Fibroblast of the conjunctiva (primary cell): Measurements from ENCODE around the gene PACS1.

Source experiments
- DNase-seq: peaks from one replicate; pipeline ENCODE4 v3.0.0-alpha.2; 2010; ENCODE audit warnings: low read depth

The PACS1 gene

GRCh38 chr11:66050581-66051231 is 19.4 kb upstream of the PACS1 start:
- no peak for DNase-seq

GRCh38 chr11:66051371-66051765 is 18.7 kb upstream of the PACS1 start:
- DNase-seq, result no peak

GRCh38 chr11:66051766-66052663 is 18.1 kb upstream of the PACS1 start, which contains the start of gene SF3B2:
TSS of gene SF3B2 (plus strand) at chr11:66052364. CDS start at chr11:66052385, 21 bp downstream.
- peak; percentile 96 for DNase-seq

GRCh38 chr11:66052664-66052982 is 17.4 kb upstream of the PACS1 start:
- no peak for DNase-seq

- no peak for DNase-seq
Observed at GRCh38 chr11:66055021-66055420, 15.1 kb upstream of the PACS1 start.

- DNase-seq, result no peak
Observed at GRCh38 chr11:66056501-66056900, 13.6 kb upstream of the PACS1 start.

GRCh38 chr11:66059966-66060680 is 9.9 kb upstream of the PACS1 start:
- DNase-seq, result no peak

GRCh38 chr11:66061268-66061667 is 8.8 kb upstream of the PACS1 start:
- DNase-seq, result no peak

- DNase-seq, result no peak
Observed at GRCh38 chr11:66062408-66062807, 7.7 kb upstream of the PACS1 start.

GRCh38 chr11:66063900-66064299 is 6.2 kb upstream of the PACS1 start:
- no peak for DNase-seq

GRCh38 chr11:66064571-66064970 is 5.5 kb upstream of the PACS1 start:
- no peak for DNase-seq

GRCh38 chr11:66066751-66067150 is 3.3 kb upstream of the PACS1 start:
- no peak for DNase-seq

GRCh38 chr11:66067640-66068039 is 2.4 kb upstream of the PACS1 start:
- DNase-seq, result no peak

- DNase-seq, result peak; percentile 40
Observed at GRCh38 chr11:66068154-66068821, 1.8 kb upstream of the PACS1 start.

- DNase-seq, result peak; percentile 32
Observed at GRCh38 chr11:66068923-66069714, 953 bp upstream of the PACS1 start.

- DNase-seq, result no peak
Observed at GRCh38 chr11:66070604-66071380, 720 bp downstream of the PACS1 start.

GRCh38 chr11:66071381-66071801 is 1.3 kb downstream of the PACS1 start:
- DNase-seq, result no peak

- DNase-seq, result no peak
Observed at GRCh38 chr11:66072081-66072480, 2.0 kb downstream of the PACS1 start.

- no peak for DNase-seq
Observed at GRCh38 chr11:66072518-66072917, 2.4 kb downstream of the PACS1 start.

GRCh38 chr11:66073669-66074068 is 3.6 kb downstream of the PACS1 start:
- no peak for DNase-seq

- no peak for DNase-seq
Observed at GRCh38 chr11:66075273-66075672, 5.2 kb downstream of the PACS1 start.
